ENCODE data around the gene SELPLG. TPM values are rescaled to one million over a fixed set of nuclear protein-coding genes. Genes with fewer than 3 reads are reported as not detected.

Gene SELPLG
- total RNA-seq, 2 donors from 2014 or later = 0.66 to 2.3 TPM

- no peaks in the 10 kb centered on the region for H3K36me3 ChIP-seq (replicated peaks in 1 of 2; ENCODE audit: insufficient read depth in 1 of 2, low read depth in 2 of 2)
- intact Hi-C loops (cut with DNase I) = no loop called here
- no peak for DNase-seq
- no peaks in the 10 kb centered on the region for H3K27me3 ChIP-seq
- no peak overlapping the region for H3K27ac ChIP-seq
- peaks cover 8% of the 10 kb centered on the region for H3K4me1 ChIP-seq
- TF ChIP-seq POLR2A (IDR thresholded peaks at IDR 0.05) (no peak), CTCF (IDR thresholded peaks at IDR 0.05) (no peak)
- no peaks in the 10 kb centered on the region for H3K9me3 ChIP-seq
- ATAC-seq = no peak
- WGBS, 2 donors = 93 to 96% methylated on average over 3 of the region's 3 CpGs
- H3K4me3 ChIP-seq = no peak overlapping the region
Observed at GRCh38 chr12:108671110-108671509, 37.4 kb upstream of the SELPLG start.

GRCh38 chr12:108670066-108670631, 36.5 kb upstream of the SELPLG start:
- peaks cover 8% of the 10 kb centered on the region for H3K4me1 ChIP-seq

GRCh38 chr12:108668542-108668941, 34.8 kb upstream of the SELPLG start:
- Histone ChIP-seq H3K27me3 (no peaks in the 10 kb centered on the region), H3K4me1 (peaks cover 17% of the 10 kb centered on the region), H3K36me3 (replicated peaks in 1 of 2; ENCODE audit: insufficient read depth in 1 of 2, low read depth in 2 of 2) (no peaks in the 10 kb centered on the region), H3K9me3 (no peaks in the 10 kb centered on the region), H3K27ac (no peak overlapping the region), H3K4me3 (no peak overlapping the region)
- ATAC-seq = no peak
- no peak for DNase-seq
- 87 to 94% methylated on average over 1 of the region's 1 CpG for WGBS, 2 donors
- intact Hi-C loops (cut with DNase I) = loop anchor here (5.0 kb wide), 1 partner anchor 129 kb away; no protein-coding TSS in a partner anchor
- TF ChIP-seq POLR2A (IDR thresholded peaks at IDR 0.05) (no peak), CTCF (IDR thresholded peaks at IDR 0.05) (no peak)

More at GRCh38 chr12:108670066-108670631, 36.5 kb upstream of the SELPLG start:
- Histone ChIP-seq H3K9me3 (no peaks in the 10 kb centered on the region), H3K27me3 (no peaks in the 10 kb centered on the region), H3K4me3 (no peak overlapping the region), H3K36me3 (replicated peaks in 1 of 2; ENCODE audit: insufficient read depth in 1 of 2, low read depth in 2 of 2) (no peaks in the 10 kb centered on the region), H3K27ac (peak overlapping the region in 3 of 4 donors; percentile 33 to 66 (median 42))
- intact Hi-C loops (cut with DNase I) = no loop called here
- WGBS, 2 donors = 33 to 59% methylated on average over 7 of the region's 7 CpGs
- ATAC-seq = peak; percentile 64
- DNase-seq = peak; percentile 27 to 70 (median 58)
- TF ChIP-seq CTCF (IDR thresholded peaks at IDR 0.05) = no peak
- TF ChIP-seq POLR2A (IDR thresholded peaks at IDR 0.05) = peak in 1 of 3 donors; percentile 23

- no peaks in the 10 kb centered on the region for H3K27me3 ChIP-seq
- H3K4me1 ChIP-seq = peaks cover 17% of the 10 kb centered on the region
- no peaks in the 10 kb centered on the region for H3K9me3 ChIP-seq
- H3K36me3 ChIP-seq (replicated peaks in 1 of 2; ENCODE audit: insufficient read depth in 1 of 2, low read depth in 2 of 2) = no peaks in the 10 kb centered on the region
- DNase-seq (no peak), ATAC-seq (no peak)
- no peak overlapping the region for H3K4me3 ChIP-seq
- intact Hi-C loops (cut with DNase I) = loop anchor here (5.0 kb wide), 1 partner anchor 129 kb away; no protein-coding TSS in a partner anchor
- no peak overlapping the region for H3K27ac ChIP-seq
- TF ChIP-seq POLR2A (IDR thresholded peaks at IDR 0.05) (no peak), CTCF (IDR thresholded peaks at IDR 0.05) (no peak)
- WGBS, 2 donors = 81 to 88% methylated on average over 8 of the region's 8 CpGs
Observed at GRCh38 chr12:108668063-108668462, 34.4 kb upstream of the SELPLG start.

GRCh38 chr12:108667349-108667748, 33.7 kb upstream of the SELPLG start:
- no peak for DNase-seq
- intact Hi-C loops (cut with DNase I) = loop anchor here (5.0 kb wide), 1 partner anchor 130 kb away; no protein-coding TSS in a partner anchor
- H3K36me3 ChIP-seq (replicated peaks in 1 of 2; ENCODE audit: insufficient read depth in 1 of 2, low read depth in 2 of 2) = no peaks in the 10 kb centered on the region
- H3K9me3 ChIP-seq = no peaks in the 10 kb centered on the region
- TF ChIP-seq POLR2A (IDR thresholded peaks at IDR 0.05) (no peak), CTCF (IDR thresholded peaks at IDR 0.05) (no peak)
- WGBS, 2 donors = 46 to 59% methylated on average over 2 of the region's 2 CpGs
- H3K4me3 ChIP-seq = no peak overlapping the region
- no peaks in the 10 kb centered on the region for H3K27me3 ChIP-seq
- no peak overlapping the region for H3K27ac ChIP-seq
- H3K4me1 ChIP-seq = peaks cover 17% of the 10 kb centered on the region
- ATAC-seq = no peak
